ENCODE data around the gene ZNF880.
A peak's percentile ranks its signal among the peaks of the same experiment; 100 is the strongest.
"Not testable (repeated sequence)": the region's sequence is repeated elsewhere in the genome, so short reads cannot be mapped to it uniquely, and the experiment has no call there.

ZNF880 gene

GRCh38 chr19:52369559-52370340 is at the start of gene ZNF880:
ZNF880 (plus strand) TSS chr19:52369923; CDS start chr19:52369966, 43 bp downstream.
- peak; percentile 95 for DNase-seq

- no peak for DNase-seq
Observed at GRCh38 chr19:52322429-52322828, 47.3 kb upstream of the ZNF880 start.

DNA sequence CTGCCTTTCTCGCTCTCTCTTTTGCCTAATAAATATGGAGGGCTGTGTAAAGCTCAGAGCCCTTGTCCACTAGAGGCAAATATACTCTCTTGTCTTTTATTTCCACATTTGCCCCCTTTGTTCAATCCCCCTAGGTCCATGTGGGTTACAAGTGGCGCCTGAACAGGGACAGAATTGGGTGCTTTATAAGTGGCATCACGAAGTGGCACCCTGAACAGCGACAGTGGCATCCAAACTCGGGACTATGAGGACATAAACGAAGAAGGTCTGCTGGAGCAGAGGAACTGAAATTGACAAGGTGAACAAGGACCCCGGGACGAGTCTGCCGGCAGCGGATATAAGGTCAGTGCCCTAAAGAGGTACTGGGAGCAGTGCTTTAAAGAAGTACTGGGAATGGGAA is 38.0 kb upstream of the ZNF880 start:
- DNase-seq = peak; percentile 12

DNA sequence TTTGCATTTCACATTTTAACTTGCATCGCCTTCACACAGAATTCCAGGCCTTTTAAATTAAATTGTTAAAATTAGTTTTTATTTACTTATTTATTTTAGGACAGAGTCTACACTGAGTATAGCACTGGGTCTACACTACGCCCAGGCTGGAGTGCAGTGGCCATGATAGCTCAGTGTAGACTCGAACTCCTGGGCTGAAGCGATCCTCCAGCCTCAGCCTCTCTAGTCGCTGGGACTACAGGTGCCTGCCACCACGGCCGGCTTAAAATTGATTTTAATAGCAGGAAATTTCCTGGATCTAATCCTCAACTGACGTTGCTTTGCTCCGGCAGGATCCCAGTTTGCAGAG is 34.0 kb upstream of the ZNF880 start:
- no peak for DNase-seq

DNA sequence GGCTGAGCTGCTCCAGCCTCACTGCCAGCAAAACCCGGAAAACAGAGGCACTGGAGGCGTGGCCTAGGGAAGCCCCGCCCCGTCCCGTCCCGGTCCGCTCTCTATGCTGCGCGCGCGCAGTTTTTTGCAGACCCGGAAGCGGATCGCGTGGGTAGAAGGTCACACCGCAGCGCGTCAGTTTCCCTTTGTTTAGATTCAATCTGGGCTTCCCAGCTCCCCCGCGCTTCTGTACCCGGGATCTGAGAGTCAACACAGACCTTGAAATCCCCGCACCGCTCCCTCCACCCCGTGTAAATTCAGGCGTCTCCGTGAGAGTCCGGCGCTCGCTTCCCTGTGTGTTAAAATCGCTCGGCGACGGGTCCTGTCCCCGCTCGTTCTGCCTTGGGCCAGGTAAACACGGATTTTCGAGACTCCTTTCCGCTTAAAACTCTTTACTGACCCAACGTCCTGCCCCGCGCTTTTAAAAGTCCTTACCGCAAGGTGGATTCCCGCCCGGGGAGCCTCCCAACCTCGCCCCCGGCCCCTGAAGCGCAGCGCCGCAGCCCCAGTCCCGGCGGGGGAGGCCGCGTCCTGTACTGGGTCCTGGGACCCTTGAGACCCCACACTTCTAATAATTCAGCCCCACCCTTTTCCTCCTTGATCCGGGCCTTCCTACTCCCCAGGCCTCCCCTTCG is 33.5 kb upstream of the ZNF880 start, which contains the start of gene ZNF610:
Gene ZNF610, plus strand, starts transcription at position 127 of the 674 bp plus-strand sequence. CDS start 12,930 bp downstream, outside the sequence.
- DNase-seq = peak; percentile 94

DNA sequence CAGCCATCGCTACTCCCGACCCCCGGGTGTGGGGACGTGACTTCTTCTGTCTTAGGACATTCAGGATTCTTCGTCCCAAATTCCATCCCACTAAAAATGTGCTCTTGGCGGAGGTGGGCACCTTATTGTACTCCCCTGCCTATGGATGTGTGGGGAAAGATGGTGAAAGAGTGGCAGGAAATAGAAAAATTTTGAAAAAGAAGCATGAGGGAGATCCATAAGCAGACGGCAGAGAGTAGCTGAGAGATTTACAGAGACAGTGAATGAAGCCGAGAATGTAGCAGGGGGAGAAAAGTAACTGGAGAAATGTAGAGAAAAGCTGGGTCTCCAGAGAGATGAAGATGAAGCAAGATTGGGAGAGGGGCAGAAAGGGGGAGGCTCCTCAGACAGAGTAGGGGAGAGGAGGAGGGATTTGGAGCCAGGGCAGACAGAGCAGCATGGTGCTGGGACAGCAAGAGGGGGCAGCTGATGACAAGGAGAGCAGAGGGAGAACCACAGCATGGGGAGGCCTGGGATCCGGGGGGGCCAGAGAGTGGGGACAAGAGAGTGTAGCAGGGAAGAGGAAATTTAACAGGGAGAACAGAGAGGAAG is 32.8 kb upstream of the ZNF880 start:
- peak; percentile 41 for DNase-seq

DNA sequence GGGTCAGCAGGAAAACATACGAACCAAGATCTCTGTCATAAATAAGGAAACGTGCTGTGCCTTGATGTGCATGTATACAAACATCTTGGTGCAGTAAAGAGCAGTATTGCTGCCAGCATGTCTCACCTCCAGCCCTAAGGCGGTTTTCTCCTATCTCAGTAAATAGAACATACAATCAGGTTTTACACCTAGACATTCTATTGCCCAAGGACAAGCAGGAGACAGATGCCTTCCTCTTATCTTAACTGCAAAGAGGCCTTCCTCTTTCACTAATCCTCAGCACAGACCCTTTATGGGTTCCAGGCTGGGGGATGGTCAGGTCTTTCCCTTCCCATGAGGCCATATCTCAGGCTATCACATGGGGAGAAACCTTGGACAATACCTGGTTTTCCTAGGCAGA is 30.7 kb upstream of the ZNF880 start:
- DNase-seq = not testable (repeated sequence)

GRCh38 chr19:52343548-52343947 is 26.2 kb upstream of the ZNF880 start:
- peak; percentile 80 for DNase-seq

DNA sequence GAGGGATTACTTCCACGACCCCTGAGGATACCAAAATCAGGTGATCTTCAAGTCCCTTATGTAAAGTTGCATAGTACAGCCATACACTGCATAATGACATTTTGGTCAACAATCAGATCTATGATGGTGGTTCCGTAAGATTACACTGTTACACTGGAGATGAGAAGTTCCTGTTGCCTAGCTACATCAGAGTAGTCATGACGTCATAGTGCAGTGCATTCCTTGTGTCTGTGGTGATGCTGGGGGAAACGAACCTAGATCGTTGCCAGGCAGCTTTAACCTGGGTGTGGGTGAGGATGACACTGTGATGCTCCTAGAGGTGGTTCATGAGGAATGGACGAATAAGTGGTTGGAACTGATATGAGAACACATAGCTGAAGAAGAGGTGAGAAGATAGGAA is 24.6 kb upstream of the ZNF880 start:
- peak; percentile 34 for DNase-seq

GRCh38 chr19:52351512-52351911 is 18.2 kb upstream of the ZNF880 start:
- DNase-seq = peak; percentile 55

- DNase-seq = no peak
Observed at GRCh38 chr19:52366414-52366824, 3.3 kb upstream of the ZNF880 start.

DNA sequence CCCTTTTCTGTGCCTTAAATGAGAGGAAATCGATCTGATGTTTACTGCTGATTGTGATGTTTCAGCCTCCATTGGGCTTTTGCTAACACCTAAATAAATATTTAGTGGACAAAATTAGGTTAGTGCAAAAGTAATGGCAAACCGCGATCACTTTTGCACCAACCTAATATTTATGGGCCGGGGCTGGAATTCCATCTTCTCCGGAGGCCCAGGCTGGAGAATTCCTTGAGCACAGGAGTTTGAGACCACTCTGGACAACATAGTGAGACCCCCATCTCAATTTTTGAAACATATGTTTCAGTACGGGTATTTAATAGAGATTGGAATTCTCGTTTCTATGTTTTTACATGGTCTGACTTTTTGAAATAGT is 603 bp downstream of the ZNF880 start:
- no peak for DNase-seq

DNA sequence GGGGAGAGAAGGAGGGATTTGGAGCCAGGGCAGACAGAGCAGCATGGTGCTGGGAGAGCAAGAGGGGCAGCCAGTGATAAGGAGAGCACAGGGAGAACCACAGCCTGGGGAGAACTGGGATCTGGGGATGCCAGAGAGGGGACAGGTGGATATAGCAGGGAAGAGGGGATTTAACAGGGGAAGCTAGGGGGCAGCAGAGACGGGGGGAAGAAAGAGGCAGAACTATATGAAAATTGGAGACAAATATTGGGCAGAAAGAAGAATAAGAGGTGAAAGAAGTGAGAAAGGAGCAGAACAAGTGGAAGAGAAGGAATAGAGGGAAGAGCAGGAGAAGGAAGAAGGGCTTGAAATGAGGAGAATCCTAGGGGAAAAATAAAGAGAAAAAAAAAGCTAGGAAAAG is 21.4 kb downstream of the ZNF880 start:
- DNase-seq = no peak

- DNase-seq = peak; percentile 95
Observed at GRCh38 chr19:52397310-52398080, 27.8 kb downstream of the ZNF880 start, which contains the start of gene ZNF528. ZNF528 (plus strand) TSS chr19:52397849; CDS start chr19:52402014, 4,165 bp downstream.

DNA sequence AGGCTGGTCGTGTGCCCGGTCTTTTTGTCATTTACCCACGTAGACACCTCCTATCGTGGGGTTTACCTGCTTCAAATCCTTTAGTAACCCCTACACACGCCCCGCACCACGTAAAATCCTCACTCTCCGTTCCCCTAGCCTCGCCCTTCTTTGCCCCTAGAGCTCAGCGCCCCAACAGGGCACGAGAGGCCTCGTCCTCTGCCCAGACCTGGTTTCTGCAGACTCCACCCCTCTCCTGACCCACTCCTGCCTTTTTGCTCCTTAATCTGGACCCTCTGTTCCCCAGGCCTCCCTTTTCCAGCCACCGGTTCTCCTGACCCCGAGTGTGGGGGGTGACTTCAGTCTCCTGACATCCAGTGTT is 28.3 kb downstream of the ZNF880 start:
- DNase-seq = peak; percentile 55

DNA sequence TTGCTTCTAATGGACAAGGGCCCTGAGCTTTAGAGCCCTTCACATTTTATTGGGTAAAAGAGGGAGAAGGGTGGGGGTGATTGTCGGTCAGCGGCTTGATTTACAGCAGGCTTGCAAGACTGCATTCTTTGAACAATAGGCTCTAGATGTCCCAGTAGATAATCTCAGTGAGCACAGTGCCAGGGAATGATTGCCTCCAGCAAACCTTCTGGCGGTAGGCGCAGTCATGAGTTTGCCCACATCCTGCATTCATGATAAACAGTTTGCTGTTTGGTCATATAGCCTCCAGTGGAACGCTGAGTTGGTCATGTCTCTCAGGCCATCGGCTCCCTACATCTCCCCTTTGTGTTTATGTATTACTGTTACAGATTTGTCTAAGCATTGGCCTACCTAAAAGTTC is 40.6 kb downstream of the ZNF880 start:
- DNase-seq = no peak

GRCh38 chr19:52415711-52416110 is 46.0 kb downstream of the ZNF880 start:
- DNase-seq = no peak

- no peak for DNase-seq
Observed at GRCh38 chr19:52428937-52429336, 59.2 kb downstream of the ZNF880 start, which contains the start of gene ZNF534. ZNF534 (plus strand) TSS chr19:52429148; CDS start chr19:52431475, 2,327 bp downstream.

Measured in DMS53 (cell line).